Small intestine (tissue), 16 donors: ENCODE measurements around the gene ABCB7. TPM values are rescaled to one million over a fixed set of nuclear protein-coding genes. Genes with fewer than 3 reads are reported as not detected.
"Not testable (repeated sequence)": the region's sequence is repeated elsewhere in the genome, so short reads cannot be mapped to it uniquely, and the experiment has no call there.

Source experiments
- DNase-seq, 2 donors: peaks; one replicate each; pipeline versions ENCODE4 v3.0.0 to v3.0.0-alpha.2; 2013
- FAIRE-seq: peaks from 2 replicates; lab custom pipeline; 2012; peaks lifted over from hg19 to GRCh38; lab: Jason Lieb, UNC
- H3K27ac ChIP-seq, 3 donors: one replicate each; pipeline ENCODE4 v1.5.1; 2013; ENCODE audit warnings: low read length in 2 of 3, mild to moderate bottlenecking in 2 of 3, control low read depth in 1 of 3, inconsistent platforms in 1 of 3, low read depth in 1 of 3, moderate library complexity in 1 of 3
- H3K27me3 ChIP-seq, 3 donors: one replicate each; pipeline ENCODE4 v1.6.1; 2013; ENCODE audit warnings: low read length in 3 of 3, inconsistent platforms in 1 of 3; ENCODE audit not compliant: control insufficient read depth in 3 of 3, insufficient read depth in 3 of 3
- H3K36me3 ChIP-seq, 3 donors: one replicate each; pipeline ENCODE4 v1.6.1; 2013; ENCODE audit warnings: low read length in 3 of 3, inconsistent platforms in 1 of 3, low read depth in 1 of 3, mild to moderate bottlenecking in 1 of 3, moderate library complexity in 1 of 3; ENCODE audit not compliant: control insufficient read depth in 3 of 3, insufficient read depth in 2 of 3
- H3K4me1 ChIP-seq, 3 donors: one replicate each; pipeline ENCODE4 v1.6.1; 2013; ENCODE audit warnings: low read length in 2 of 3, inconsistent platforms in 1 of 3, low read depth in 1 of 3, mild to moderate bottlenecking in 1 of 3, moderate library complexity in 1 of 3; ENCODE audit not compliant: control insufficient read depth in 3 of 3, insufficient read depth in 2 of 3
- H3K4me3 ChIP-seq, 3 donors: one replicate each; pipeline ENCODE4 v1.5.1; 2013; ENCODE audit warnings: low read length in 3 of 3, control low read depth in 1 of 3, inconsistent platforms in 1 of 3, low read depth in 1 of 3, mild to moderate bottlenecking in 1 of 3, moderate library complexity in 1 of 3
- H3K9me3 ChIP-seq, 2 donors: one replicate each; pipeline ENCODE4 v1.6.1; 2013; ENCODE audit warnings: low read depth in 1 of 2, low read length in 1 of 2; ENCODE audit not compliant: control insufficient read depth in 2 of 2, insufficient read depth in 1 of 2
- WGBS, 3 donors: extraction: QIAGEN DNeasy Blood & Tissue Kit; methylation state at CpG; one replicate each; pipeline ENCODE4 v1.1.7; 2013; 5-methylcytosine and 5-hydroxymethylcytosine counted together
- long read RNA-seq, 10 donors: transcript quantifications; one replicate each; lab custom pipeline, GENCODE V29; 2026
- polyA plus RNA-seq, 4 donors: library from polyadenylated mRNA; stranded (reverse) in 3 of 4; unstranded in 1 of 4; fragments of 200-250 nt in 3 of 4; fragments of 120-200 nt in 1 of 4; gene quantifications; one replicate each; pipeline versions ENCODE4 v1.2.1 to v1.2.3, GENCODE V29; 2013
- donor health status: healthy with polysubstance abuse.
- donor health status: control.
- donor health status: control.
- donor health status: Bipolar disorder and iron deficiency.
- donor health status: healthy.

ABCB7 gene
- polyA plus RNA-seq: 10 to 100 TPM in 2 of 4 donors, 1 to 10 TPM in 2; 8.1 to 38.9 (median 12.3) TPM
- long read RNA-seq, donor 1, full-length matches to known transcripts: 15 of 15 reads
- long read RNA-seq, donor 1, partial matches to known transcripts: 0 of 15 reads
- long read RNA-seq, donor 1, other reads (novel, unspliced or antisense): 0 of 15 reads
- long read RNA-seq, donor 2, partial matches to known transcripts: 0 of 1 reads
- long read RNA-seq, donor 2, other reads (novel, unspliced or antisense): 0 of 1 reads
- long read RNA-seq, donor 3, partial matches to known transcripts: 0 of 1 reads
- long read RNA-seq, donor 3, other reads (novel, unspliced or antisense): 0 of 1 reads
- long read RNA-seq, donor 4, full-length matches to known transcripts: 1 of 1 reads
- long read RNA-seq, donor 4, partial matches to known transcripts: 0 of 1 reads
- long read RNA-seq, donor 4, other reads (novel, unspliced or antisense): 0 of 1 reads
- long read RNA-seq, donor 5, partial matches to known transcripts: 0 of 1 reads
- long read RNA-seq, donor 5, other reads (novel, unspliced or antisense): 0 of 1 reads
- long read RNA-seq, donor 6, partial matches to known transcripts: 0 of 3 reads
- long read RNA-seq, donor 6, other reads (novel, unspliced or antisense): 0 of 3 reads
- long read RNA-seq, donor 7, full-length matches to known transcripts: 6 of 6 reads
- long read RNA-seq, donor 7, partial matches to known transcripts: 0 of 6 reads
- long read RNA-seq, donor 7, other reads (novel, unspliced or antisense): 0 of 6 reads
- long read RNA-seq, donor 8: 0 reads
- long read RNA-seq, donor 9, partial matches to known transcripts: 0 of 1 reads
- long read RNA-seq, donor 9, other reads (novel, unspliced or antisense): 0 of 1 reads
- long read RNA-seq, donor 10, full-length matches to known transcripts: 5 of 5 reads
- long read RNA-seq, donor 10, partial matches to known transcripts: 0 of 5 reads
- long read RNA-seq, donor 10, other reads (novel, unspliced or antisense): 0 of 5 reads

GRCh38 chrX:75155827-75156525 is at the start of gene ABCB7:
Gene ABCB7, minus strand, starts transcription at chrX:75156283. Its CDS starts 11 bp downstream, at chrX:75156272.
- DNase-seq (peak; percentile 68 to 79), FAIRE-seq (no peak)
- H3K4me3 ChIP-seq: peak within 1 kb of the TSS; percentile 30 to 70 (median 58)
- H3K4me1 ChIP-seq: no peaks in the 10 kb centered on the region
- whole genome bisulfite sequencing, 3 donors: 1 to 27% (median 7%) methylated on average over 30 to 35 of the region's 35 CpGs
- H3K27me3 ChIP-seq: no peaks in the 10 kb centered on the region
- no peaks in the 10 kb centered on the region for H3K9me3 ChIP-seq
- H3K36me3 ChIP-seq: no peaks in the 10 kb centered on the region
- H3K27ac ChIP-seq: peak within 1 kb of the TSS; percentile 69 to 86 (median 79)

GRCh38 chrX:75188415-75189206 is 32.5 kb upstream of the ABCB7 start:
- not testable (repeated sequence) for H3K27ac ChIP-seq, H3K27me3 ChIP-seq, FAIRE-seq, H3K4me1 ChIP-seq, H3K4me3 ChIP-seq, DNase-seq, H3K9me3 ChIP-seq, H3K36me3 ChIP-seq
- WGBS, 3 donors: 60 to 79% (median 62%) methylated on average over 27 of the region's 27 CpGs

- Histone ChIP-seq H3K4me1 (no peaks in the 10 kb centered on the region), H3K36me3 (no peaks in the 10 kb centered on the region), H3K4me3 (no peak overlapping the region), H3K27ac (no peak overlapping the region), H3K27me3 (no peaks in the 10 kb centered on the region), H3K9me3 (no peaks in the 10 kb centered on the region)
- FAIRE-seq (no peak), DNase-seq (no peak)
Observed at GRCh38 chrX:75181721-75182120, 25.6 kb upstream of the ABCB7 start.

- not testable (repeated sequence) for H3K36me3 ChIP-seq, H3K9me3 ChIP-seq, FAIRE-seq, H3K4me1 ChIP-seq, H3K27ac ChIP-seq, H3K4me3 ChIP-seq, H3K27me3 ChIP-seq, DNase-seq
- WGBS, 3 donors: 87 to 90% (median 88%) methylated on average over 11 to 15 of the region's 25 CpGs
Observed at GRCh38 chrX:75179536-75180293, 23.6 kb upstream of the ABCB7 start.

- not testable (repeated sequence) for H3K36me3 ChIP-seq, H3K4me1 ChIP-seq, H3K4me3 ChIP-seq, FAIRE-seq, H3K9me3 ChIP-seq, H3K27ac ChIP-seq, H3K27me3 ChIP-seq, DNase-seq
- 85 to 93% (median 91%) methylated on average over 16 of the region's 16 CpGs for WGBS, 3 donors
Observed at GRCh38 chrX:75172257-75172890, 16.3 kb upstream of the ABCB7 start.

- Histone ChIP-seq H3K36me3 (no peaks in the 10 kb centered on the region), H3K9me3 (no peaks in the 10 kb centered on the region), H3K4me3 (no peak overlapping the region), H3K27me3 (no peaks in the 10 kb centered on the region), H3K4me1 (no peaks in the 10 kb centered on the region), H3K27ac (no peak overlapping the region)
- no peak for DNase-seq
- 85 to 91% (median 87%) methylated on average over 3 of the region's 3 CpGs for WGBS, 3 donors
- no peak for FAIRE-seq
Observed at GRCh38 chrX:75158054-75158453, 2.0 kb upstream of the ABCB7 start.

- Histone ChIP-seq H3K27ac (peak overlapping the region; percentile 69 to 86 (median 79)), H3K27me3 (no peaks in the 10 kb centered on the region), H3K36me3 (no peaks in the 10 kb centered on the region), H3K4me1 (no peaks in the 10 kb centered on the region), H3K4me3 (peak overlapping the region; percentile 30 to 70 (median 58)), H3K9me3 (no peaks in the 10 kb centered on the region)
- DNase-seq: peak; percentile 28 to 61
- no peak for FAIRE-seq
- WGBS, 3 donors: 7 to 36% (median 12%) methylated on average over 7 of the region's 7 CpGs
Observed at GRCh38 chrX:75156531-75156945, 455 bp upstream of the ABCB7 start.
